SK-N-MC (cell line): ENCODE data around the gene LASP1.

Experiments used
- EZH2 ChIP-seq: fragments of 200-600 bp; sonication (generic); IDR thresholded peaks from one replicate; pipeline ENCODE4 v1.6.1; 2017; ENCODE audit warnings: antibody characterized with exemption
- FOXP2 ChIP-seq: optimal IDR thresholded peaks from 2 replicates; pipeline ENCODE3; 2011; ENCODE audit warnings: mild to moderate bottlenecking, moderate library complexity; ENCODE audit not compliant: insufficient read depth; ENCODE audit errors: extremely low read length, control extremely low read depth
- POLR2AphosphoS5 ChIP-seq: IDR thresholded peaks from 2 replicates; pipeline ENCODE4 v1.6.1; 2012; ENCODE audit warnings: mild to moderate bottlenecking, low read depth, low read length, borderline replicate concordance

DNA sequence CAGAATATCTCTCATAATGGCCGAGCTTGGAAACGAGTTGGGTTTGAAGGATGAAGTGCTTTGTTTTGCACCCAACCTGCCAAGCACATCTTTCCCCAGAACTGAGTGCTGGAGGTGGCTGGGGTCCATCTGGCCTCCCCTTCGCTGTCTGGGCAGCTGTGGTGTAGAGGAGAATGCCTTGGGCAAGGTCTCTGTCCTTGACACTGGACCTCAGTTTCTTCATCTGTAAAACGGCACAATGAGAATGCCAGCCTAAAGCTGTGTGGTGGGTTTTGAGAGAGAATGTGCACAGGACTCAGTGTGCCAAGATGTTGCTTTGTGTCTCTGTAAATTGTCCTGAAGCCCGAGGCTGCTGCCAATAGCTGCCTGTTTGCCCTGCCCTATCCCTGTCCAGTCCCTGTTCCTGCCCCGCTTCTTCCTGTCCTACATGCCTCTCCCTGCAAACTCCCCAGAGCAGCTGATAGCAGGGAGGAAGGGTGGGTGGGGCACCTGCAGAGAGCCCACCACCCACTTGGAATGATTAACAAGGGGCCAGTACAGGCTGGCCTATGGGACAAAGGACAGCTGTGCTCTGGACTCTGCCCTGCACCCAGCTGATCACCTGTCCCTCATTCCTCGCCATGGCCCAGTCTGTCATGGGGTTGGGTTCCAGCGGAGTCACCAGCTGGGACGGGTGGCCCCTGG, 15.3 kb downstream of the LASP1 start:
- TF ChIP-seq EZH2 (no peak), POLR2AphosphoS5 (no peak), FOXP2 (no peak)
